ENCODE results near the gene BSCL2.

DNA sequence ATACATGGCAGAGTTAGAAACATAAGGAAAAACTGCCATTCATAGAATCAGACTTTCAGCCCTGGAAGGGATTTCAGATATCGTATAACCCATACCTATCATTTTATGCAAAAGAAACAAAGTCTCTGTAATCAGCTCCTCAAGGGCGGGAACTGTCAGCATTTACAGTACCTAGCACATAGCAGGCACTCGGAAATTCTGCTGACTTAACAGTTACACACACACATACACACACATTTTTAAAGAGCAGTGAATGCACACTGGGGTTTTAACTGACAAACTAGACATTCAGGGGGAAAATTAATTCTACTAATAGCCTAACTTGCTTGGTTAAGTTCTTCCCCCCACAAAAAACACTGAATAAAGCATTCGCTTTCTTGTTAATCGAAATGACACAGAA lies 9.0 kb upstream of the BSCL2 start:
- TF ChIP-seq SIN3A (IDR thresholded peaks at IDR 0.05; ENCODE audit: borderline replicate concordance, insufficient read depth, low read length) (no peak), POLR2AphosphoS5 (IDR thresholded peaks at IDR 0.05; ENCODE audit: low read depth, low read length) (no peak), FOXP2 (optimal IDR thresholded peaks at IDR 0.05; ENCODE audit: borderline replicate concordance, extremely low read depth, extremely low read length, insufficient read depth) (no peak), TAF1 (IDR thresholded peaks at IDR 0.05; ENCODE audit: borderline replicate concordance, insufficient read depth, low read length) (no peak)
- TF ChIP-seq, protein P1, sequence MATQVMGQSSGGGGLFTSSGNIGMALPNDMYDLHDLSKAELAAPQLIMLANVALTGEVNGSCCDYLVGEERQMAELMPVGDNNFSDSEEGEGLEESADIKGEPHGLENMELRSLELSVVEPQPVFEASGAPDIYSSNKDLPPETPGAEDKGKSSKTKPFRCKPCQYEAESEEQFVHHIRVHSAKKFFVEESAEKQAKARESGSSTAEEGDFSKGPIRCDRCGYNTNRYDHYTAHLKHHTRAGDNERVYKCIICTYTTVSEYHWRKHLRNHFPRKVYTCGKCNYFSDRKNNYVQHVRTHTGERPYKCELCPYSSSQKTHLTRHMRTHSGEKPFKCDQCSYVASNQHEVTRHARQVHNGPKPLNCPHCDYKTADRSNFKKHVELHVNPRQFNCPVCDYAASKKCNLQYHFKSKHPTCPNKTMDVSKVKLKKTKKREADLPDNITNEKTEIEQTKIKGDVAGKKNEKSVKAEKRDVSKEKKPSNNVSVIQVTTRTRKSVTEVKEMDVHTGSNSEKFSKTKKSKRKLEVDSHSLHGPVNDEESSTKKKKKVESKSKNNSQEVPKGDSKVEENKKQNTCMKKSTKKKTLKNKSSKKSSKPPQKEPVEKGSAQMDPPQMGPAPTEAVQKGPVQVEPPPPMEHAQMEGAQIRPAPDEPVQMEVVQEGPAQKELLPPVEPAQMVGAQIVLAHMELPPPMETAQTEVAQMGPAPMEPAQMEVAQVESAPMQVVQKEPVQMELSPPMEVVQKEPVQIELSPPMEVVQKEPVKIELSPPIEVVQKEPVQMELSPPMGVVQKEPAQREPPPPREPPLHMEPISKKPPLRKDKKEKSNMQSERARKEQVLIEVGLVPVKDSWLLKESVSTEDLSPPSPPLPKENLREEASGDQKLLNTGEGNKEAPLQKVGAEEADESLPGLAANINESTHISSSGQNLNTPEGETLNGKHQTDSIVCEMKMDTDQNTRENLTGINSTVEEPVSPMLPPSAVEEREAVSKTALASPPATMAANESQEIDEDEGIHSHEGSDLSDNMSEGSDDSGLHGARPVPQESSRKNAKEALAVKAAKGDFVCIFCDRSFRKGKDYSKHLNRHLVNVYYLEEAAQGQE (IDR thresholded peaks at IDR 0.05; ENCODE audit: insufficient read depth in 1 of 2, low read depth in 2 of 2, low read length in 2 of 2) = no peak
